Gastrocnemius medialis (tissue), 4 donors: ENCODE measurements around the gene ZNF576. TPM values are rescaled to one million over a fixed set of nuclear protein-coding genes. Genes with fewer than 3 reads are reported as not detected.

ENCODE experiments used
- total RNA-seq, 4 donors: library from RNA; depleted of rRNA; stranded (reverse); fragments of >200 nt; gene quantifications; one replicate each; pipeline versions ENCODE4 v1.1.0 to v1.2.3, GENCODE V29; 2016

Gene ZNF576
- total RNA-seq, 4 donors from 2014 or later: 6.9 to 19.8 (median 11.6) TPM

Other genes starting within 250 kb of the ZNF576 start
- 1 to 10 TPM in 3 of 4 donors, not detected in 1; 1.3 to 2.9 (median 2.6) TPM for gene CD177, start 242.9 kb upstream of the ZNF576 start, total RNA-seq
- gene TEX101, start 181.7 kb upstream of the ZNF576 start, total RNA-seq: not detected
- not detected for gene LYPD3, start 131.0 kb upstream of the ZNF576 start, total RNA-seq
- 1 to 10 TPM; 1.5 to 9.6 (median 6.7) TPM for gene PHLDB3, start 91.8 kb upstream of the ZNF576 start, total RNA-seq
- 10 to 100 TPM; 18.6 to 34.8 (median 29.2) TPM for gene ETHE1, start 69.4 kb upstream of the ZNF576 start, total RNA-seq
- not detected for gene ZNF575, start 63.4 kb upstream of the ZNF576 start, total RNA-seq
- gene XRCC1, start 21.1 kb upstream of the ZNF576 start, total RNA-seq: 10 to 100 TPM in 3 of 4 donors, 1 to 10 TPM in 1; 9.3 to 20.3 (median 16.7) TPM
- gene PINLYP, start 20.8 kb upstream of the ZNF576 start, total RNA-seq: 1 to 10 TPM in 1 of 4 donors, not detected in 3; 1.2 TPM
- 10 to 100 TPM; 20.2 to 25.8 (median 23.6) TPM for gene IRGQ, start 461 bp upstream of the ZNF576 start, total RNA-seq
- under 1 TPM in 3 of 4 donors, not detected in 1; 0.09 to 0.49 (median 0.25) TPM for gene SRRM5, start 15.5 kb downstream of the ZNF576 start, total RNA-seq
- gene ZNF428, start 23.0 kb downstream of the ZNF576 start, total RNA-seq: 10 to 100 TPM; 15.4 to 26.7 (median 20.0) TPM
- 1 to 10 TPM; 2.6 to 4.5 (median 4.2) TPM for gene CADM4, start 43.3 kb downstream of the ZNF576 start, total RNA-seq
- gene PLAUR, start 73.6 kb downstream of the ZNF576 start, total RNA-seq: 1 to 10 TPM in 3 of 4 donors, under 1 TPM in 1; 0.41 to 8.7 (median 3.4) TPM
- not detected for gene IRGC, start 119.5 kb downstream of the ZNF576 start, total RNA-seq
- 1 to 10 TPM; 4.5 to 9.1 (median 7.1) TPM for gene SMG9, start 158.4 kb downstream of the ZNF576 start, total RNA-seq
- gene KCNN4, start 184.4 kb downstream of the ZNF576 start, total RNA-seq: 1 to 10 TPM in 3 of 4 donors, not detected in 1; 1.1 to 4.1 (median 1.7) TPM
- 1 to 10 TPM in 1 of 4 donors, under 1 TPM in 1, not detected in 2; 0.35 to 1.4 TPM for gene LYPD5, start 205.9 kb downstream of the ZNF576 start, total RNA-seq
- 1 to 10 TPM; 1.4 to 7.3 (median 2.1) TPM for gene ZNF283, start 230.7 kb downstream of the ZNF576 start, total RNA-seq